EH (cell line): Measurements from ENCODE around the gene CLEC7A.

Experiments used
- DNase-seq: peaks from one replicate; pipeline ENCODE4 v3.0.0-alpha.2; 2015; ENCODE audit warnings: low read depth

The CLEC7A gene

GRCh38 chr12:10130042-10130441 lies at the start of gene CLEC7A:
CLEC7A (minus strand) TSS chr12:10130199; CDS start chr12:10130082, 117 bp downstream.
- no peak for DNase-seq

GRCh38 chr12:10179776-10180181 lies 49.8 kb upstream of the CLEC7A start:
- peak; percentile 62 for DNase-seq

- no peak for DNase-seq
Observed at GRCh38 chr12:10178821-10179220, 48.8 kb upstream of the CLEC7A start, which contains the start of gene TMEM52B. TMEM52B (plus strand) TSS chr12:10179032; CDS start chr12:10179575, 543 bp downstream.

- no peak for DNase-seq
Observed at GRCh38 chr12:10175846-10176636, 46.0 kb upstream of the CLEC7A start.

GRCh38 chr12:10174986-10175614 lies 45.1 kb upstream of the CLEC7A start:
- DNase-seq, result no peak

- peak; percentile 70 for DNase-seq
Observed at GRCh38 chr12:10171973-10172728, 42.2 kb upstream of the CLEC7A start, which contains the start of gene OLR1. OLR1 (minus strand) TSS chr12:10172132; CDS start chr12:10172077, 55 bp downstream.

GRCh38 chr12:10170216-10170615 lies 40.2 kb upstream of the CLEC7A start:
- DNase-seq, result peak; percentile 82

GRCh38 chr12:10169104-10169503 lies 39.1 kb upstream of the CLEC7A start:
- peak; percentile 84 for DNase-seq

GRCh38 chr12:10167599-10167998 lies 37.6 kb upstream of the CLEC7A start:
- no peak for DNase-seq

GRCh38 chr12:10165421-10165820 lies 35.4 kb upstream of the CLEC7A start:
- peak; percentile 78 for DNase-seq

GRCh38 chr12:10163084-10163483 lies 33.1 kb upstream of the CLEC7A start:
- DNase-seq, result no peak

GRCh38 chr12:10160617-10161385 lies 30.8 kb upstream of the CLEC7A start:
- no peak for DNase-seq

- DNase-seq, result no peak
Observed at GRCh38 chr12:10159280-10159679, 29.3 kb upstream of the CLEC7A start.

GRCh38 chr12:10158406-10158805 lies 28.4 kb upstream of the CLEC7A start:
- DNase-seq, result no peak

- DNase-seq, result no peak
Observed at GRCh38 chr12:10155966-10156365, 26.0 kb upstream of the CLEC7A start.

- DNase-seq, result no peak
Observed at GRCh38 chr12:10154145-10154496, 24.1 kb upstream of the CLEC7A start.

GRCh38 chr12:10153271-10154144 lies 23.5 kb upstream of the CLEC7A start:
- peak; percentile 81 for DNase-seq

- DNase-seq, result peak; percentile 76
Observed at GRCh38 chr12:10151621-10152020, 21.6 kb upstream of the CLEC7A start.

GRCh38 chr12:10147714-10148403 lies 17.9 kb upstream of the CLEC7A start:
- no peak for DNase-seq

- peak; percentile 68 for DNase-seq
Observed at GRCh38 chr12:10142976-10143589, 13.1 kb upstream of the CLEC7A start.
